HL-60 (cell line): ENCODE measurements around the gene RDH5.

Experiments used
- CTCF ChIP-seq: IDR thresholded peaks from one replicate; pipeline ENCODE4 v1.5.1; 2011; ENCODE audit warnings: low read length, control low read depth, inconsistent platforms; ENCODE audit not compliant: insufficient read depth
- GABPA ChIP-seq: IDR thresholded peaks from 2 replicates; pipeline ENCODE4 v1.6.1; 2012; ENCODE audit warnings: low read depth
- POLR2AphosphoS5 ChIP-seq: IDR thresholded peaks from 2 replicates; pipeline ENCODE4 v1.6.1; 2012; ENCODE audit warnings: low read depth
- REST ChIP-seq: IDR thresholded peaks from 2 replicates; pipeline ENCODE4 v1.6.1; 2012; ENCODE audit warnings: low read depth; ENCODE audit not compliant: insufficient replicate concordance
- SPI1 ChIP-seq: IDR thresholded peaks from 2 replicates; pipeline ENCODE4 v1.6.1; 2012; ENCODE audit warnings: low read depth, mild to moderate bottlenecking, borderline replicate concordance

DNA sequence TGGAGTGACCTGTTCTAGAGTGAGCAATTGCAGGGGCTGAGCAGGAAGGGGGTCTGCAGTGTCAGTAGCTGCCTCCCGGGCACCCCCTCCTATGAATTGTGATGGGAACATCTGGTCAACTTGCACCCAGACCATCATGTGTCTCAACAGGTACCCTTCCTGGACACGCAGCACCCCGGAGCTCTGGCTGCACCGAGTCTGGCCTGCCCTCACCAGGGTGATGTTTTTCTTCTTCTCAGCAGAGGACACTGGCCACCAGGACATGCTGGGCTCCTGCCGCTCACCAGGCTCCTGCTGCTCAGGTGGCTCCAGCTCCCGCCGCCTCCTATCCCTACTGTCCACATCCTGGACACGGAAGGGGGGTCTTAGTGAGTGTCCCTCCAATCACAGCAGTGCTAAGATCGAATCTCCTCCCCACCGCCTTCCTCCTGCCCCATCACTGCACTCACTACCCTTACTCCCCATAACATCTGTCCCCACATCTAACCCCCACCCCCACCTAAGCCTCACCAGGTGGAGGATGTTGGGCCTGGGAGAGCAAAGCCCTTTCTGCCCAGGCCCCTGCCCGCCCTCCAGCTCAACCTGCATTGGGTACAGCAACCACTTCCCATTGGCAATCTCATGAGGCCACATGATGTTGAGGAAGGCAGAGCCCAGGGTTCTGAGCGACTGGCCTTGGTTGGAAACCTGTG, 27.4 kb upstream of the RDH5 start:
- TF ChIP-seq CTCF (no peak), REST (no peak), GABPA (no peak), POLR2AphosphoS5 (no peak), SPI1 (no peak)
